Stomach (tissue), 4 donors: Measurements from ENCODE around the gene SLC36A1.

ENCODE experiments used
- POLR2A ChIP-seq, 4 donors: fragments of 450-650 bp; IDR thresholded peaks; one replicate each; pipeline ENCODE4 v1.6.1; 2016; ENCODE audit warnings: antibody characterized with exemption in 4 of 4, control low read depth in 2 of 4, mild to moderate bottlenecking in 1 of 4, moderate library complexity in 1 of 4
- POLR2AphosphoS5 ChIP-seq, 3 donors: sonication (generic); formaldehyde crosslinking; IDR thresholded peaks; one replicate each; pipeline ENCODE4 v1.6.1; 2016; ENCODE audit warnings: antibody characterized with exemption in 3 of 3

DNA sequence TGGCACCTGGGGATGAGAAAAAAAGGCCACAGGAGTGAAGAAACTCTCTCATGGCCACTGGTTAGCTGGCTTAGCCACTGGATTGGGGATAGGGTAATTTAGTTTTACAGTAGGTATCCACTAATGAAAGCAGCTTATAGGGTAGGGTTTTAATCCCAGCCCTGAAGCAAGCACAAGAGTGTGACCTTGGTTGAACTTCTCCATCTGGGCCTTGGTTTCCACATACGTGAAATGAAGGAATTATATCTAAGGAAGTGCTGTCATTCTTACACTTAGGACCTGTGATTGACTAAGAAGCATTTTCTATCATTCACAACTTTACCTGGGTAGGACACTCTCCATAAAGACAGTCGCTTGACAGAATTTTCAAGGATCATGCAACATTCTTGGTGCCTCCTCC, 94.2 kb downstream of the SLC36A1 start:
- TF ChIP-seq POLR2AphosphoS5 (IDR thresholded peaks at IDR 0.05) (no peak), POLR2A (IDR thresholded peaks at IDR 0.05) (no peak)
